ENCODE measurements around the gene TMEM181.

Gene TMEM181

GRCh38 chr6:158565482-158566040 lies 5.7 kb downstream of the TMEM181 start:
- no peak for DNase-seq

- no peak for DNase-seq
Observed at GRCh38 chr6:158566207-158566818, 6.4 kb downstream of the TMEM181 start.

- DNase-seq: no peak
Observed at GRCh38 chr6:158567152-158567551, 7.3 kb downstream of the TMEM181 start.

- no peak for DNase-seq
Observed at GRCh38 chr6:158567871-158568401, 8.0 kb downstream of the TMEM181 start.

GRCh38 chr6:158568549-158568948 lies 8.7 kb downstream of the TMEM181 start:
- DNase-seq: no peak

- no peak for DNase-seq
Observed at GRCh38 chr6:158569036-158569435, 9.1 kb downstream of the TMEM181 start.

- DNase-seq: no peak
Observed at GRCh38 chr6:158570681-158570962, 10.7 kb downstream of the TMEM181 start.

GRCh38 chr6:158571826-158572652 lies 12.1 kb downstream of the TMEM181 start:
- DNase-seq: no peak

GRCh38 chr6:158572653-158573541 lies 13.0 kb downstream of the TMEM181 start:
- no peak for DNase-seq

- no peak for DNase-seq
Observed at GRCh38 chr6:158573542-158573931, 13.6 kb downstream of the TMEM181 start.

- no peak for DNase-seq
Observed at GRCh38 chr6:158574800-158575199, 14.9 kb downstream of the TMEM181 start.

GRCh38 chr6:158575550-158575949 lies 15.7 kb downstream of the TMEM181 start:
- no peak for DNase-seq

GRCh38 chr6:158584236-158584651 lies 24.4 kb downstream of the TMEM181 start:
- no peak for DNase-seq

GRCh38 chr6:158586652-158587051 lies 26.8 kb downstream of the TMEM181 start:
- no peak for DNase-seq

- DNase-seq: no peak
Observed at GRCh38 chr6:158589366-158589765, 29.5 kb downstream of the TMEM181 start.

- DNase-seq: peak; percentile 23
Observed at GRCh38 chr6:158591134-158591809, 31.4 kb downstream of the TMEM181 start.

- DNase-seq: no peak
Observed at GRCh38 chr6:158591810-158592209, 31.9 kb downstream of the TMEM181 start.

- DNase-seq: no peak
Observed at GRCh38 chr6:158593670-158594069, 33.8 kb downstream of the TMEM181 start.

GRCh38 chr6:158595223-158595622 lies 35.3 kb downstream of the TMEM181 start:
- peak; percentile 22 for DNase-seq

- DNase-seq: no peak
Observed at GRCh38 chr6:158596861-158597260, 37.0 kb downstream of the TMEM181 start.

GRCh38 chr6:158597565-158597964 lies 37.7 kb downstream of the TMEM181 start:
- no peak for DNase-seq

- DNase-seq: no peak
Observed at GRCh38 chr6:158599635-158600034, 39.7 kb downstream of the TMEM181 start.
